Testis (tissue), 2 donors: ENCODE data around the gene GNAS.

Source experiments
- POLR2A ChIP-seq: fragments of 450-650 bp; IDR thresholded peaks from one replicate; pipeline ENCODE4 v1.6.1; 2017; ENCODE audit warnings: antibody characterized with exemption, mild to moderate bottlenecking, moderate library complexity
- TF ChIP-seq, protein P1 (sequence below), 3 experiments: fragments of 450-650 bp in 2 of 3; fragments of 200-600 bp in 1 of 3; sonication (generic) in 1 of 3; IDR thresholded peaks; one replicate each; pipeline ENCODE4 v1.5.1; 2016 to 2019; ENCODE audit warnings: antibody characterized with exemption in 3 of 3, mild to moderate bottlenecking in 2 of 3, moderate library complexity in 1 of 3

DNA sequence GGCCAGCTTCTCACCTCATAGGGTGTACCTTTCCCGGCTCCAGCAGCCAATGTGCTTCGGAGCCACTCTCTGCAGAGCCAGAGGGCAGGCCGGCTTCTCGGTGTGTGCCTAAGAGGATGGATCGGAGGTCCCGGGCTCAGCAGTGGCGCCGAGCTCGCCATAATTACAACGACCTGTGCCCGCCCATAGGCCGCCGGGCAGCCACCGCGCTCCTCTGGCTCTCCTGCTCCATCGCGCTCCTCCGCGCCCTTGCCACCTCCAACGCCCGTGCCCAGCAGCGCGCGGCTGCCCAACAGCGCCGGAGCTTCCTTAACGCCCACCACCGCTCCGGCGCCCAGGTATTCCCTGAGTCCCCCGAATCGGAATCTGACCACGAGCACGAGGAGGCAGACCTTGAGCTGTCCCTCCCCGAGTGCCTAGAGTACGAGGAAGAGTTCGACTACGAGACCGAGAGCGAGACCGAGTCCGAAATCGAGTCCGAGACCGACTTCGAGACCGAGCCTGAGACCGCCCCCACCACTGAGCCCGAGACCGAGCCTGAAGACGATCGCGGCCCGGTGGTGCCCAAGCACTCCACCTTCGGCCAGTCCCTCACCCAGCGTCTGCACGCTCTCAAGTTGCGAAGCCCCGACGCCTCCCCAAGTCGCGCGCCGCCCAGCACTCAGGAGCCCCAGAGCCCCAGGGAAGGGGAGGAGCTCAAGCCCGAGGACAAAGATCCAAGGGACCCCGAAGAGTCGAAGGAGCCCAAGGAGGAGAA, 12.3 kb upstream of the GNAS start:
- TF ChIP-seq, protein P1, sequence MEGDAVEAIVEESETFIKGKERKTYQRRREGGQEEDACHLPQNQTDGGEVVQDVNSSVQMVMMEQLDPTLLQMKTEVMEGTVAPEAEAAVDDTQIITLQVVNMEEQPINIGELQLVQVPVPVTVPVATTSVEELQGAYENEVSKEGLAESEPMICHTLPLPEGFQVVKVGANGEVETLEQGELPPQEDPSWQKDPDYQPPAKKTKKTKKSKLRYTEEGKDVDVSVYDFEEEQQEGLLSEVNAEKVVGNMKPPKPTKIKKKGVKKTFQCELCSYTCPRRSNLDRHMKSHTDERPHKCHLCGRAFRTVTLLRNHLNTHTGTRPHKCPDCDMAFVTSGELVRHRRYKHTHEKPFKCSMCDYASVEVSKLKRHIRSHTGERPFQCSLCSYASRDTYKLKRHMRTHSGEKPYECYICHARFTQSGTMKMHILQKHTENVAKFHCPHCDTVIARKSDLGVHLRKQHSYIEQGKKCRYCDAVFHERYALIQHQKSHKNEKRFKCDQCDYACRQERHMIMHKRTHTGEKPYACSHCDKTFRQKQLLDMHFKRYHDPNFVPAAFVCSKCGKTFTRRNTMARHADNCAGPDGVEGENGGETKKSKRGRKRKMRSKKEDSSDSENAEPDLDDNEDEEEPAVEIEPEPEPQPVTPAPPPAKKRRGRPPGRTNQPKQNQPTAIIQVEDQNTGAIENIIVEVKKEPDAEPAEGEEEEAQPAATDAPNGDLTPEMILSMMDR (IDR thresholded peaks at IDR 0.05): no peak
- no peak for TF ChIP-seq POLR2A
